Activated CD4-positive, alpha-beta T cell treated with anti-CD3 and anti-CD28 coated beads for 36 hours (primary cell): ENCODE data around the gene TRPM8. TPM values are rescaled to one million over a fixed set of nuclear protein-coding genes. Genes with fewer than 3 reads are reported as not detected.
"Not testable (repeated sequence)": the region's sequence is repeated elsewhere in the genome, so short reads cannot be mapped to it uniquely, and the experiment has no call there.

Source experiments
- ATAC-seq: fragments of 200-7000 bp; cut with Tn5 transposase; one replicate; pipeline ENCODE4 v1.10.0; 2021; ENCODE audit warnings: mild to moderate bottlenecking, moderate library complexity
- CTCF ChIA-PET: fragments of 350-600 bp; sonication (Branson Sonifier 250); formaldehyde crosslinking; loops from one replicate; lab custom pipeline; 2021; ENCODE audit warnings: antibody characterized with exemption; lab: Charles Lee
- POLR2A ChIA-PET: fragments of 350-600 bp; sonication (Branson Sonifier 250); formaldehyde crosslinking; loops from one replicate; lab custom pipeline; 2021; ENCODE audit warnings: antibody characterized with exemption, inconsistent platforms; lab: Charles Lee
- DNase-seq: peaks from one replicate; pipeline ENCODE4 v3.0.0-alpha.2; 2020
- H3K27ac Mint-ChIP-seq: one replicate; pipeline ENCODE4 v1.8.0; 2021; ENCODE audit warnings: mixed read lengths
- H3K27me3 Mint-ChIP-seq: one replicate; pipeline ENCODE4 v1.8.0; 2021; ENCODE audit warnings: mixed read lengths
- H3K36me3 Mint-ChIP-seq: one replicate; pipeline ENCODE4 v1.8.0; 2021; ENCODE audit warnings: low read depth, mixed read lengths
- H3K4me1 Mint-ChIP-seq: one replicate; pipeline ENCODE4 v1.8.0; 2021; ENCODE audit warnings: mixed read lengths
- H3K4me3 Mint-ChIP-seq: one replicate; pipeline ENCODE4 v1.8.0; 2021; ENCODE audit warnings: mild to moderate bottlenecking, moderate library complexity, mixed read lengths
- H3K9me3 Mint-ChIP-seq: one replicate; pipeline ENCODE4 v1.8.0; 2021; ENCODE audit warnings: low read depth, mixed read lengths
- intact Hi-C, 2 experiments: fragments of 100-400 bp; cut with DNase I in 1 of 2; cut with micrococcal nuclease in 1 of 2; formaldehyde crosslinking; loops; one replicate each; pipeline versions ENCODE4 v1.14.2 to v1.15.1; 2022 to 2024; cut with DNase I, micrococcal nuclease
- total RNA-seq, 2 experiments: library from RNA; stranded (reverse); gene quantifications; one replicate each; pipeline ENCODE4 v1.2.3, GENCODE V29; 2021

The TRPM8 gene
- total RNA-seq = not detected

GRCh38 chr2:233917116-233917515 is at the start of gene TRPM8:
Gene TRPM8 (plus strand): TSS chr2:233917373. CDS start chr2:233926538, 9,165 bp downstream.
- Mint-ChIP-seq H3K27ac (no peak within 1 kb of the TSS), H3K9me3 (no peaks in the 10 kb centered on the region), H3K36me3 (no peaks in the 10 kb centered on the region), H3K4me3 (no peak within 1 kb of the TSS), H3K4me1 (peaks cover 5% of the 10 kb centered on the region), H3K27me3 (peaks cover 19% of the 10 kb centered on the region)
- ATAC-seq = no peak
- intact Hi-C loops = no loop called here
- POLR2A ChIA-PET = no interaction called here
- no peak for DNase-seq
- CTCF ChIA-PET = interaction anchor here (0.9 to 1.4 kb wide), 2 partner anchors 11 to 14 kb away, joined by 3 to 7 read pairs; no protein-coding TSS in a partner anchor

- H3K4me1 Mint-ChIP-seq = peaks cover 12% of the 10 kb centered on the region
- H3K36me3 Mint-ChIP-seq = peaks cover 20% of the 10 kb centered on the region
- ChIA-PET CTCF (interaction anchor here (1.0 kb wide), 1 partner anchor 11 kb away, joined by 3 read pairs; no protein-coding TSS in a partner anchor), POLR2A (no interaction called here)
- H3K4me3 Mint-ChIP-seq = peak within 1 kb of the TSS; percentile 79
- intact Hi-C loops = loop anchor here in 1 of 2 experiments (1.0 to 5.0 kb wide), 2 partner anchors 14 to 511 kb away; partner anchors contain the start of gene HJURP
- H3K27ac Mint-ChIP-seq = peak within 1 kb of the TSS; percentile 81
- ATAC-seq (peak; percentile 86), DNase-seq (peak; percentile 73)
- peaks cover 16% of the 10 kb centered on the region for H3K9me3 Mint-ChIP-seq
- H3K27me3 Mint-ChIP-seq = peaks cover 14% of the 10 kb centered on the region
Measured at GRCh38 chr2:233867993-233868532, 49.1 kb upstream of the TRPM8 start, which contains the start of gene MSL3B. Gene MSL3B (minus strand): TSS chr2:233868386.

GRCh38 chr2:233871432-233871831 is 45.7 kb upstream of the TRPM8 start:
- ATAC-seq = no peak
- Mint-ChIP-seq H3K27ac (no peak overlapping the region), H3K4me3 (no peak overlapping the region), H3K36me3 (peaks cover 10% of the 10 kb centered on the region), H3K27me3 (peaks cover 27% of the 10 kb centered on the region), H3K9me3 (peaks cover 9% of the 10 kb centered on the region), H3K4me1 (peaks cover 12% of the 10 kb centered on the region)
- ChIA-PET CTCF (interaction anchor here (0.5 to 1.2 kb wide), 3 partner anchors 13 to 26 kb away, joined by 3 to 4 read pairs (median 3); no protein-coding TSS in a partner anchor), POLR2A (no interaction called here)
- DNase-seq = no peak
- intact Hi-C loops = no loop called here

- H3K9me3 Mint-ChIP-seq, H3K36me3 Mint-ChIP-seq: not testable (repeated sequence)
Measured at GRCh38 chr2:233872125-233872524, 45.0 kb upstream of the TRPM8 start.

GRCh38 chr2:233882353-233882752 is 34.8 kb upstream of the TRPM8 start:
- Mint-ChIP-seq H3K9me3 (peaks cover 25% of the 10 kb centered on the region), H3K27me3 (peaks cover 21% of the 10 kb centered on the region), H3K27ac (no peak overlapping the region), H3K4me1 (no peaks in the 10 kb centered on the region), H3K36me3 (peaks cover 5% of the 10 kb centered on the region), H3K4me3 (no peak overlapping the region)
- no peak for DNase-seq
- ChIA-PET CTCF (no interaction called here), POLR2A (no interaction called here)
- intact Hi-C loops = no loop called here
- no peak for ATAC-seq

More at GRCh38 chr2:233872125-233872524, 45.0 kb upstream of the TRPM8 start:
- ATAC-seq, H3K4me3 Mint-ChIP-seq, intact Hi-C loops, POLR2A ChIA-PET, H3K27ac Mint-ChIP-seq, DNase-seq: not testable (repeated sequence)
- CTCF ChIA-PET = interaction anchor here (0.5 to 1.2 kb wide), 2 partner anchors 14 to 25 kb away, joined by 3 to 4 read pairs; no protein-coding TSS in a partner anchor
- Mint-ChIP-seq H3K27me3 (peaks cover 27% of the 10 kb centered on the region), H3K4me1 (peaks cover 10% of the 10 kb centered on the region)

- no peak for ATAC-seq
- H3K27ac Mint-ChIP-seq = no peak overlapping the region
- no peaks in the 10 kb centered on the region for H3K36me3 Mint-ChIP-seq
- no peak overlapping the region for H3K4me3 Mint-ChIP-seq
- no peaks in the 10 kb centered on the region for H3K9me3 Mint-ChIP-seq
- ChIA-PET POLR2A (no interaction called here), CTCF (no interaction called here)
- peaks cover 23% of the 10 kb centered on the region for H3K27me3 Mint-ChIP-seq
- intact Hi-C loops = no loop called here
- H3K4me1 Mint-ChIP-seq = no peaks in the 10 kb centered on the region
- no peak for DNase-seq
Measured at GRCh38 chr2:233892793-233893192, 24.4 kb upstream of the TRPM8 start.

- CTCF ChIA-PET, H3K4me3 Mint-ChIP-seq, ATAC-seq, POLR2A ChIA-PET, H3K27ac Mint-ChIP-seq, H3K9me3 Mint-ChIP-seq, DNase-seq, intact Hi-C loops, H3K36me3 Mint-ChIP-seq: not testable (repeated sequence)
- Mint-ChIP-seq H3K4me1 (peaks cover 15% of the 10 kb centered on the region), H3K27me3 (peaks cover 14% of the 10 kb centered on the region)
Measured at GRCh38 chr2:233896253-233896652, 20.9 kb upstream of the TRPM8 start.

- peaks cover 2% of the 10 kb centered on the region for H3K27me3 Mint-ChIP-seq
- no peak overlapping the region for H3K27ac Mint-ChIP-seq
- POLR2A ChIA-PET = no interaction called here
- ATAC-seq = no peak
- peaks cover 15% of the 10 kb centered on the region for H3K4me1 Mint-ChIP-seq
- no peaks in the 10 kb centered on the region for H3K36me3 Mint-ChIP-seq
- CTCF ChIA-PET = no interaction called here
- H3K4me3 Mint-ChIP-seq = no peak overlapping the region
- no peaks in the 10 kb centered on the region for H3K9me3 Mint-ChIP-seq
- intact Hi-C loops = no loop called here
- no peak for DNase-seq
Measured at GRCh38 chr2:233901367-233901766, 15.8 kb upstream of the TRPM8 start.

- peaks cover 2% of the 10 kb centered on the region for H3K27me3 Mint-ChIP-seq
- POLR2A ChIA-PET = no interaction called here
- DNase-seq (no peak), ATAC-seq (no peak)
- H3K27ac Mint-ChIP-seq = no peak overlapping the region
- no peak overlapping the region for H3K4me3 Mint-ChIP-seq
- no peaks in the 10 kb centered on the region for H3K9me3 Mint-ChIP-seq
- intact Hi-C loops = no loop called here
- H3K36me3 Mint-ChIP-seq = no peaks in the 10 kb centered on the region
- peaks cover 15% of the 10 kb centered on the region for H3K4me1 Mint-ChIP-seq
- CTCF ChIA-PET = no interaction called here
Measured at GRCh38 chr2:233901884-233902283, 15.3 kb upstream of the TRPM8 start.

- peaks cover 6% of the 10 kb centered on the region for H3K27me3 Mint-ChIP-seq
- H3K27ac Mint-ChIP-seq = no peak overlapping the region
- ATAC-seq (no peak), DNase-seq (no peak)
- POLR2A ChIA-PET = no interaction called here
- CTCF ChIA-PET = no interaction called here
- H3K4me1 Mint-ChIP-seq = no peaks in the 10 kb centered on the region
- H3K4me3 Mint-ChIP-seq = no peak overlapping the region
- H3K36me3 Mint-ChIP-seq = no peaks in the 10 kb centered on the region
- H3K9me3 Mint-ChIP-seq = no peaks in the 10 kb centered on the region
- intact Hi-C loops = no loop called here
Measured at GRCh38 chr2:233905945-233906344, 11.2 kb upstream of the TRPM8 start.

GRCh38 chr2:233907627-233908026 is 9.5 kb upstream of the TRPM8 start:
- Mint-ChIP-seq H3K9me3 (no peaks in the 10 kb centered on the region), H3K27me3 (peaks cover 11% of the 10 kb centered on the region), H3K4me3 (no peak overlapping the region), H3K36me3 (no peaks in the 10 kb centered on the region), H3K27ac (no peak overlapping the region), H3K4me1 (no peaks in the 10 kb centered on the region)
- ChIA-PET CTCF (interaction anchor here (0.7 kb wide), 1 partner anchor 188 kb away, joined by 3 read pairs; no protein-coding TSS in a partner anchor), POLR2A (no interaction called here)
- intact Hi-C loops = no loop called here
- ATAC-seq = no peak
- DNase-seq = no peak
